Breast epithelium (tissue), 3 donors: ENCODE data around the gene ALAS2.

Experiments
- CTCF ChIP-seq, 3 donors: fragments of 450-650 bp; IDR thresholded peaks; one replicate each; pipeline ENCODE4 v1.5.1; 2016 to 2017; ENCODE audit warnings: antibody characterized with exemption in 3 of 3, mild to moderate bottlenecking in 3 of 3, moderate library complexity in 3 of 3
- POLR2A ChIP-seq: fragments of 450-650 bp; IDR thresholded peaks from one replicate; pipeline ENCODE4 v1.6.1; 2016; ENCODE audit warnings: antibody characterized with exemption, mild to moderate bottlenecking, moderate library complexity

- TF ChIP-seq POLR2A = no peak
- TF ChIP-seq CTCF (IDR thresholded peaks at IDR 0.05) = peak in 2 of 3 donors; percentile 61
Measured at GRCh38 chrX:55057675-55058249, 27.0 kb upstream of the ALAS2 start.
